HG02981 (cell line): ENCODE measurements around the gene NHS.

Experiments used
- ATAC-seq: cut with Tn5 transposase; IDR thresholded peaks from one replicate; pipeline ENCODE4 v1.9.1; 2021; ENCODE audit warnings: mild to moderate bottlenecking, moderate library complexity; ENCODE audit not compliant: unreplicated experiment

NHS gene

DNA sequence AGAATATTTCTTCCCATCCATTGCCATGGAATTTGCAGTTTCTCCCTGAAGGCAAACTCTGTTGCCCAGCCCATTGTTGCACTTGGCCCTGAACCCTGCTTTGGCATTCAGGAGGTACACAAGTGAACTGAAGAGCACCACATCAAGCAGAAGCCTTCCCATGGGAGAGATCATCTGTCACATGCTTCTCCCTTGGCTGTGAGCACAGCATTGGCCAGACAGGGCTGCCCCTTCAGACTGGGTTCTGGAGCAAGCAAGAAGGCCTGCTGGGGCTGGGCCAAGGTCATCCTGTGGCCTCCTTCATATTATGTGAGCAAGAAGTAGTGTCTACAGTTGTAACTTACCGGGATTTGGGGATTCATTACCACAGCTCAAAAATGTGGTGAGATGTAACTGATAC is 385.0 kb downstream of the NHS start:
- no peak for ATAC-seq

DNA sequence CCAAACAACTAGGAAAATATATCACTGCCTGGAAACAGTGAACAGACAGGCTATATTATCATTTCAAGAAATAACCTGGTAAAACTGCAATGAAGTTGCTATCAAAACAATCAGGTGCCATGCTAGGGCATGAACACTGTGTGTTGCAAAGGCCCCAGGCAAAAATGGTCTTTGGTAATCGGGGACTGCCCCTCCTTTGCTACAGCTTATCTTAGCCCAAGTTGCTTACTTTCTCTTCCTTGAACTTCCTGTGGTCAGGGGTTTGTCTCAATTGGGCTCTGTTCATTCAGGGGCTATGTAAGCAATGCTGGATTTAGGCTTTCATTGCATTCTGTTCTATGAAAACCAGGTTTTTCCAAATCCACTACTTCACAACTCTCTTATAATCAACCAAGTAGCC is 392.7 kb downstream of the NHS start:
- ATAC-seq: no peak

DNA sequence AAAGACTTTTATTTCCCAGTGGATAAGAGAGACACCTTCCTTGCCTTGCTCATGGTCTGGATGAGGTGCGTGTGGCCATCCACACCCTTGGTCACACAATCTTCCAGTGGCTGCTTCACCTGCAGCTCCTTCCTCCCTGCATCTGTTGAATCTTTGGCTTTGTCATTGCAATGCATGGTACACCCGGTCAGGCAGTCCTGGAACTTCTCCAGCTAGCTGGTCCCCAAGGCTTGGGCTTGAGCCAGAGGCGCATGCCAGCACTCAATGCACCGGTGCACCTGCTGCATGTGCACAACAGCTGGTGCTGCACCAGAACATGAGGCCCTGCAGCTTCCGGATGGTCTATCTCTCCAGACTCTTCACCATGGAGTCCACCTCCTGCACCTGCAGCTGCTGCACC is 394.0 kb downstream of the NHS start:
- no peak for ATAC-seq

DNA sequence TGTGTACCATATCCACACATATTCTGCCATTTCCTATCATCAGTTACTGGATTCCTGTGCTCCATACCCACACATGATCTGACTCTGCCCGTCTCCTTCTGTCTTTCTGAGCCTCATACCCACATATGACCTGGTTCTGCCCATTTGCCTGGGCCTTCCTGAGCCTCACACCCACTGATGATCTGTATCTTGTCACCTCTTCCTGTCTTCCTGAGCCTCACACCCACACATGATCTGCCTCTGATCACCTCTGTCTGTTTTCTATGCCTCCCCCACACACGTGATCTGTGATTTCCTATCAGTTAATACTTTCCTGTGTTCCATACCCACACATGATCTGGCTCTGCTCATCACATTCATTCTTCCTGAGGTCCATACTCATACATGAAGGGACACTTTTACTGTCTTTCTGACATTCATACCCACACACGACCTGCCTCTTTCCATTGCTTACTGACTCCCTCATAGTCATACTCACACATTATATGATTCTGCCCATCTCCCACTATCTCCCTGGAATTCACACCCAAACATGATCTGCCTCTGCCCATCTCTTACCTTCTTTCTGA is 394.8 kb downstream of the NHS start:
- no peak for ATAC-seq

DNA sequence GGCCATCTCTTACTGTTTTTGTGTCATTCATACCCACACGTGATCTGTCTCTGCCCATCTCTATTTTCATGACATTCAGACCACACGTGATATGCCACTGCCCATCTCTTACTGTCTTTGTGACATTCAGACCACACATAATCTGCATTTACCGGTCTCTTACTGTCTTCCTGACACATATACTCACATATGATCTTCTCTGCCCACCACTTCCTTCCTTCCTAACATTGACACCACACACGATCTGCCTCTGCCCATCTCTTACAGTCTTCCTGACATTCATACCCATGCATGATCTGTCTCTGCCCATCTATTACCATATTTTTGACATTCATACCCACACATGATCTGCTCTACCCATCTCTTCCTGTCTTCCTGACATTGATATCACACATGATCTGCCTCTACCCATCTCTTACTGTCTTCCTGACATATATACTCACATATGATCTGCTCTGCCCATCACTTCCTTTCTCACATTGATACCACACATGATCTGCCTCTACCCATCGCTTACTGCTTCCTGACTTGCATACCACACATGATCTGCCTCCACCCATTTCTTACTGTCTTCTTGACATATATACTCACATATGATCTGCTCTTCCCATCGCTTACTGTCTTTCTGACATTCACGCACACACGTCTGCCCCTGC is 398.3 kb downstream of the NHS start:
- no peak for ATAC-seq

DNA sequence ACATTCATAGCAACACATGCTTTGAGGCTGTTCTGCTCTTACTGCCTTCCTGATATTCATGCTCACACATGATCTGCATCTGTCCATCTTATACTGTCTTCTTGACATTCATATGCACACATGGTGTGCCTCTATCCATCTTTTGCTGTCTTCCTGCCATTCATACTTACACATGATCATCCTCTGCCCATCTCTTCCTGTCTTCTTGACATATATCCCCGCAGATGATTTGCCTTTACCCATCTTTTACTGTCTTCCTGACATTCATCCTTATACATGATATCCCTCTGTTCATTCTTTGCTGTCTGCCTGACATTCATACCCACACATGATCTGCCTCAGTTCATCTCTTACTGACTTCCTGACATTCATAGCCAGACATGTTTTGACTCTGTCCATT is 399.1 kb downstream of the NHS start:
- ATAC-seq: no peak

DNA sequence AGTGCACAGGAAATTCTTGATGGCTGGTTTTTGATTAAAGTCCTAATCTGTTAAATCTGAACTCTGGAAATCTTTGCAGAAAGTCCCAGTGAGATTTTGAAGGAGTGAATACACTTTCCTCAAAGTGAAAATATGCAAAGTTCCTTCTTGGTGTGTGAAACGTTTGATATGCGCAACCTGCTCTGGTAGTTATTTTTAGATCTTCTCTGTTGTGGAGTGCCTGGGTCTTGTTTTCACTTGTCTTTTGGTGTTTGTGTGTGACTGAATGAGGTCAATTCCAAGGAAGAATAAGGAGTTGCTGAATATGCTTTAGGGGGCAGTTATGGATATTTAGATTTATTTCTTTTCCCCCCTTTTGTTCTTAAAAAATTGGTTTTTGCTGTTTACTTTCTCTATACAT is 404.0 kb downstream of the NHS start:
- ATAC-seq: no peak

DNA sequence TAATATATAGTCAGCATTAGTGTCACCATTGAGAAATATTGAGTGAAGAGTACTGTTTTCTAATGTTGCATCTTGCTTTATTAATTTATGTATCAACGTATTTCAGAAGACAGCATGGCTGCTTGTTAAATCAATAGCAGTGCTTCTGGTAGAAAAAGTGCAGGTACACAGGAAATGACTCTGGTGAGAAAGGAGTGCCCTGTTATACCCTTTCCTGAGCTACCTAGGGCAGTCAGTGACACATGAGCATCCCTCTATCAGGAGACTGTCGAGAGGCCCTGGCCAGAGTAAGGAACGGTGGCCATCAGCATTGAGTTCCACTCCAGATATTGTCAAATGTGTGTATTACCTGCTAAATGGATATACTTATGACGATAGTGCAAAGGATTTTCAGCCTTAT is 404.4 kb downstream of the NHS start:
- ATAC-seq: no peak
